Loucy (cell line): ENCODE results near the gene HS3ST4.

Source experiments
- H2AFZ ChIP-seq: fragments of 200-600 bp; sonication (generic); 2 replicates; pipeline ENCODE4 v1.6.0; 2016; ENCODE audit warnings: antibody characterized with exemption, mild to moderate bottlenecking, low read length, moderate library complexity
- H3F3A ChIP-seq: fragments of 200-600 bp; 2 replicates; pipeline ENCODE4 v1.6.0; 2016; ENCODE audit warnings: antibody characterized with exemption, low read depth, mild to moderate bottlenecking
- H3K27me3 ChIP-seq: fragments of 200-600 bp; sonication (generic); 2 replicates; pipeline ENCODE4 v1.6.1; 2014; ENCODE audit warnings: low read length, mild to moderate bottlenecking; ENCODE audit not compliant: insufficient read depth, poor library complexity, severe bottlenecking
- H3K36me3 ChIP-seq: fragments of 200-600 bp; sonication (generic); 2 replicates; pipeline ENCODE4 v1.6.1; 2016; ENCODE audit warnings: low read length; ENCODE audit not compliant: insufficient read depth
- H3K4me1 ChIP-seq: fragments of 200-600 bp; sonication (generic); 2 replicates; pipeline ENCODE4 v1.5.1; 2014; ENCODE audit warnings: low read length, mild to moderate bottlenecking; ENCODE audit not compliant: insufficient read depth, poor library complexity, severe bottlenecking
- H3K4me2 ChIP-seq: fragments of 200-600 bp; sonication (generic); 2 replicates; pipeline ENCODE4 v1.6.0; 2014; ENCODE audit warnings: antibody characterized with exemption, low read length, low read depth, mild to moderate bottlenecking; ENCODE audit not compliant: poor library complexity, severe bottlenecking
- H3K4me3 ChIP-seq: fragments of 200-600 bp; sonication (generic); 2 replicates; pipeline ENCODE4 v1.5.1; 2014; ENCODE audit warnings: low read length, mild to moderate bottlenecking, mixed read lengths; ENCODE audit not compliant: poor library complexity, severe bottlenecking
- H3K79me2 ChIP-seq: fragments of 200-600 bp; sonication (generic); 2 replicates; pipeline ENCODE4 v1.6.1; 2014; ENCODE audit warnings: low read length; ENCODE audit not compliant: insufficient read depth
- H3K9ac ChIP-seq: fragments of 200-600 bp; sonication (generic); 2 replicates; pipeline ENCODE4 v1.6.0; 2014; ENCODE audit warnings: mild to moderate bottlenecking, low read depth, low read length, moderate library complexity; ENCODE audit not compliant: poor library complexity, severe bottlenecking
- H3K9me2 ChIP-seq: fragments of 200-600 bp; sonication (generic); replicated peaks from 2 replicates; pipeline ENCODE4 v1.6.1; 2016; ENCODE audit warnings: low read depth, low read length, mixed read lengths
- H3K9me3 ChIP-seq: fragments of 200-600 bp; sonication (generic); 2 replicates; pipeline ENCODE4 v1.6.1; 2014; ENCODE audit warnings: mild to moderate bottlenecking, antibody characterized with exemption, low read length, low read depth; ENCODE audit not compliant: insufficient read depth
- H4K20me1 ChIP-seq: fragments of 200-600 bp; sonication (generic); 2 replicates; pipeline ENCODE4 v1.6.0; 2014; ENCODE audit warnings: antibody characterized with exemption, low read length, mild to moderate bottlenecking; ENCODE audit not compliant: insufficient read depth, poor library complexity, severe bottlenecking
- EZH2phosphoT487 ChIP-seq: fragments of 200-600 bp; IDR thresholded peaks from 2 replicates; pipeline ENCODE4 v1.6.1; 2018; ENCODE audit warnings: antibody characterized with exemption, mild to moderate bottlenecking, moderate library complexity, borderline replicate concordance
- TF ChIP-seq, protein P1 (sequence below): fragments of 200-600 bp; sonication (generic); conservative IDR thresholded peaks from 2 replicates; pipeline ENCODE4 v1.5.1; 2014; ENCODE audit warnings: mild to moderate bottlenecking, antibody characterized with exemption, low read length

The HS3ST4 gene

DNA sequence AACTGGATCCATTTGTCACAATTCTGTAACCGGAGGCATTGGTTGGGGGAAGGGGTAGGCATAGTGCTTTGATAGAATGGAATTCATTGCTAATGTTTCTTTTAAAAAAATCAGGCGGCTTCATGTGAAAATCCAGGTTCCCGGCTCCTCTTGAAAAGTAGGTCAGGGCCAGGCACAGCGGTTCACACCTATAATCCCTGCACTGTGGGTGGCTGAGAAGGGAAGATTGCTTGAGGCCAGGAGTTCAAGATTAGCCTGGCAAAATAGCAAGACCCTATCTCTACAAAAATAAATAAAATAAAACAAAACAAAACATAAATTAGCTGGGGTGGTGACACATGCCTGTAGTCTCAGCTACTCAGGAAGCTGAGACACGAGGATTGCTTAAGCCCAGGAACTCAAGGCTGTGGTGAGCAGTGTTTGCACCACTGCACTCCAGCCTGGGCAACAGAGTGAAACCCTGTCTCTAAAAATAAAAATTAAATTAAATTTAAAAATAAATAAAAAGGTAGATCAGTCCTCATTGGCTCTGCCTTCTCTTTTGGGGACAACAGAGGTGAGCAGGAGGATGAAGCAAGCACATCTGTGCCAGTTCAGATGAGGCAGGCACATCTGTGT, 466.5 kb downstream of the HS3ST4 start:
- H4K20me1 ChIP-seq = no peaks in the 10 kb centered on the region
- H3K36me3 ChIP-seq = no peaks in the 10 kb centered on the region
- H3F3A ChIP-seq = no peaks in the 10 kb centered on the region
- no peak for TF ChIP-seq EZH2phosphoT487
- TF ChIP-seq, protein P1, sequence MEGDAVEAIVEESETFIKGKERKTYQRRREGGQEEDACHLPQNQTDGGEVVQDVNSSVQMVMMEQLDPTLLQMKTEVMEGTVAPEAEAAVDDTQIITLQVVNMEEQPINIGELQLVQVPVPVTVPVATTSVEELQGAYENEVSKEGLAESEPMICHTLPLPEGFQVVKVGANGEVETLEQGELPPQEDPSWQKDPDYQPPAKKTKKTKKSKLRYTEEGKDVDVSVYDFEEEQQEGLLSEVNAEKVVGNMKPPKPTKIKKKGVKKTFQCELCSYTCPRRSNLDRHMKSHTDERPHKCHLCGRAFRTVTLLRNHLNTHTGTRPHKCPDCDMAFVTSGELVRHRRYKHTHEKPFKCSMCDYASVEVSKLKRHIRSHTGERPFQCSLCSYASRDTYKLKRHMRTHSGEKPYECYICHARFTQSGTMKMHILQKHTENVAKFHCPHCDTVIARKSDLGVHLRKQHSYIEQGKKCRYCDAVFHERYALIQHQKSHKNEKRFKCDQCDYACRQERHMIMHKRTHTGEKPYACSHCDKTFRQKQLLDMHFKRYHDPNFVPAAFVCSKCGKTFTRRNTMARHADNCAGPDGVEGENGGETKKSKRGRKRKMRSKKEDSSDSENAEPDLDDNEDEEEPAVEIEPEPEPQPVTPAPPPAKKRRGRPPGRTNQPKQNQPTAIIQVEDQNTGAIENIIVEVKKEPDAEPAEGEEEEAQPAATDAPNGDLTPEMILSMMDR = no peak
- H2AFZ ChIP-seq = no peak overlapping the region
- H3K4me2 ChIP-seq = no peak overlapping the region
- no peaks in the 10 kb centered on the region for H3K27me3 ChIP-seq
- H3K9ac ChIP-seq = no peak overlapping the region
- no peaks in the 10 kb centered on the region for H3K9me3 ChIP-seq
- H3K4me1 ChIP-seq = no peaks in the 10 kb centered on the region
- H3K9me2 ChIP-seq = no peaks in the 10 kb centered on the region
- no peaks in the 10 kb centered on the region for H3K79me2 ChIP-seq
- no peak overlapping the region for H3K4me3 ChIP-seq

DNA sequence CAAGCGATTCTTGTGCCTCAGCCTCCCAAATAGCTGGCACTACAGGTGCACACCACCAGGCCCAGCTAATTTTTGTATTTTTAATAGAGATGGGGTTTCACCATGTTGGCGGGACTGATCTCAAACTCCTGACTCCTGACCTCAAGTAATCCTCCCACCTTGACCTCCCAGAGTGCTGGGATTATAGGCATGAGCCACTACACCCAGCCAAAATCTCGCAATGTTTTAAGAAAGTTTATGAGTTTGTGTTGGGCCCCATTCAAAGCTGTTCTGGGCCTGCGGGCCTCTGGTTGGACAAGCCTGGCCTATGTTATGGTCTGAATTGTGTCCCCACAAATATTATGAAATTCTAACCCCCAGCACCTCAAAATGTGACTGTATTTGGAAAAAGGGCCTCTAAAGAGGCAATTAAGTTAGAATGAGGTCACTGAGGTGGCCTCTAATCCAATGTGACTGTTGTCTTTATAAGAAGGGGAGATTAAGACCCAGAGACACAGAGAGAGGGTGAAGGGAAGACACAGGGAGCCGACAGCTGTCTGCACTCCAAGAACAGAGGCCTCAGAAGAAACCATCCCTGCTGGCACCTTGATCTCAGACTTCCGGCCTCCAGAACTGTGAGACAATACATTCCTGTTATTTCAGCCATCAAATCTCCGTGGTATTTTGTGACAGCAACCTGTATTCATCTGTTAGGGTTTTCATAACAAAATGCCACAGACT, 469.9 kb downstream of the HS3ST4 start:
- Histone ChIP-seq H3K4me2 (no peak overlapping the region), H3K9me2 (no peaks in the 10 kb centered on the region), H4K20me1 (no peaks in the 10 kb centered on the region), H3K9ac (no peak overlapping the region), H3F3A (no peaks in the 10 kb centered on the region), H3K79me2 (no peaks in the 10 kb centered on the region), H3K4me3 (no peak overlapping the region), H3K4me1 (no peaks in the 10 kb centered on the region), H3K27me3 (no peaks in the 10 kb centered on the region), H2AFZ (no peak overlapping the region), H3K9me3 (no peaks in the 10 kb centered on the region), H3K36me3 (no peaks in the 10 kb centered on the region)
- no peak for TF ChIP-seq EZH2phosphoT487
- TF ChIP-seq, protein P1 = no peak

DNA sequence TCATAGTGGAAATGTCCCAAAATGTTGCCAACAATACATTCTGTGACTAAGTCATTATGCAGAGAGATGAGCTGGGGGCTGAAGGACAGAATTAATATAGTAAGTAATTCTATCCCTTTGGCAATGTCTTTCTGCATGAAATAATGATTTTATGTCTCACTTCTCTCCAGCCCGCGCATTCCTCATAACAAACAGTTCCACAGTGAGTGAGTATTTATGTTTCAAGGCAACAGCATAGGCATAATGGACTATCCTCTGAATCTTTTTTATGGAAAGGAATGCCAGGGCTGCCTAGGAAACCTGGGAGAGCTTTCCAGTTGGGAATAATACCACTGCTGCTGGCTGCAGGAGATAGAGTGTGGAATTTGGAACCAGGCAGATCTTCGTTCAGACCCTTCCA, 477.7 kb downstream of the HS3ST4 start:
- no peaks in the 10 kb centered on the region for H3K79me2 ChIP-seq
- H3K27me3 ChIP-seq = no peaks in the 10 kb centered on the region

More for the DNA sequence above, 477.7 kb downstream of the HS3ST4 start:
- no peak overlapping the region for H3K9ac ChIP-seq
- H3K4me1 ChIP-seq = no peaks in the 10 kb centered on the region
- no peaks in the 10 kb centered on the region for H4K20me1 ChIP-seq
- no peaks in the 10 kb centered on the region for H3K9me3 ChIP-seq
- no peaks in the 10 kb centered on the region for H3K9me2 ChIP-seq
- no peaks in the 10 kb centered on the region for H3F3A ChIP-seq
- H3K36me3 ChIP-seq = no peaks in the 10 kb centered on the region
- H3K4me2 ChIP-seq = no peak overlapping the region
- TF ChIP-seq, protein P1 = no peak
- TF ChIP-seq EZH2phosphoT487 = no peak
- no peak overlapping the region for H2AFZ ChIP-seq
- no peak overlapping the region for H3K4me3 ChIP-seq
